Coronary artery (tissue), 2 donors: ENCODE results near the gene EIF4A3.

Experiments
- DNase-seq: peaks from one replicate; pipeline ENCODE4 v3.0.0-alpha.2; 2017; ENCODE audit warnings: low spot score
- H3K27ac ChIP-seq, 2 donors: fragments of 200-600 bp; sonication (generic); one replicate each; pipeline ENCODE4 v1.5.1; 2016 to 2019
- H3K4me3 ChIP-seq: fragments of 200-600 bp; sonication (generic); 2 replicates; pipeline ENCODE4 v1.5.1; 2016; ENCODE audit warnings: mild to moderate bottlenecking, moderate library complexity
- TF ChIP-seq, protein P1 (sequence below): fragments of 200-600 bp; sonication (generic); IDR thresholded peaks from one replicate; pipeline ENCODE4 v1.5.1; 2019; ENCODE audit warnings: antibody characterized with exemption

EIF4A3 gene

DNA sequence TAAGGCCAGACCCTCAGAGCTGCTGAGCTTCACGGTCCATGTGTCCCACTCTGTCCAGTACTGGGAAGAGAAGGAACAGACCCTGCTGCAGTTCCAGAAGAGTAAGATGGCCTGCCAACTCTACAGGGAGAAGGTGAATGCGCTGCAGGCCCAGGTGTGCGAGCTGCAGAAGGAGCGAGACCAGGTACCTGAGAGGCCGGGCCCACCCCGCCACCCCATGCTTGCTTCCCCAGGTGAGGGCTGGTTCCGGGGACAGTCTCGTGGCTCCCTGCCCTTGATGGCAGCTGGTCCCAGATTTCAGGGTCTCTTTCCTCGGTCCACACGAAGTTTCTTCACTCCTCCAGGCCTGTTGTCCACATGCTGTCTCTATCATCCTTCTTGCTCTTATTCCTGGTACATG, 43.8 kb upstream of the EIF4A3 start:
- DNase-seq, result no peak
- H3K4me3 ChIP-seq, result no peak overlapping the region
- TF ChIP-seq, protein P1, sequence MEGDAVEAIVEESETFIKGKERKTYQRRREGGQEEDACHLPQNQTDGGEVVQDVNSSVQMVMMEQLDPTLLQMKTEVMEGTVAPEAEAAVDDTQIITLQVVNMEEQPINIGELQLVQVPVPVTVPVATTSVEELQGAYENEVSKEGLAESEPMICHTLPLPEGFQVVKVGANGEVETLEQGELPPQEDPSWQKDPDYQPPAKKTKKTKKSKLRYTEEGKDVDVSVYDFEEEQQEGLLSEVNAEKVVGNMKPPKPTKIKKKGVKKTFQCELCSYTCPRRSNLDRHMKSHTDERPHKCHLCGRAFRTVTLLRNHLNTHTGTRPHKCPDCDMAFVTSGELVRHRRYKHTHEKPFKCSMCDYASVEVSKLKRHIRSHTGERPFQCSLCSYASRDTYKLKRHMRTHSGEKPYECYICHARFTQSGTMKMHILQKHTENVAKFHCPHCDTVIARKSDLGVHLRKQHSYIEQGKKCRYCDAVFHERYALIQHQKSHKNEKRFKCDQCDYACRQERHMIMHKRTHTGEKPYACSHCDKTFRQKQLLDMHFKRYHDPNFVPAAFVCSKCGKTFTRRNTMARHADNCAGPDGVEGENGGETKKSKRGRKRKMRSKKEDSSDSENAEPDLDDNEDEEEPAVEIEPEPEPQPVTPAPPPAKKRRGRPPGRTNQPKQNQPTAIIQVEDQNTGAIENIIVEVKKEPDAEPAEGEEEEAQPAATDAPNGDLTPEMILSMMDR, result no peak
- no peak overlapping the region for H3K27ac ChIP-seq

DNA sequence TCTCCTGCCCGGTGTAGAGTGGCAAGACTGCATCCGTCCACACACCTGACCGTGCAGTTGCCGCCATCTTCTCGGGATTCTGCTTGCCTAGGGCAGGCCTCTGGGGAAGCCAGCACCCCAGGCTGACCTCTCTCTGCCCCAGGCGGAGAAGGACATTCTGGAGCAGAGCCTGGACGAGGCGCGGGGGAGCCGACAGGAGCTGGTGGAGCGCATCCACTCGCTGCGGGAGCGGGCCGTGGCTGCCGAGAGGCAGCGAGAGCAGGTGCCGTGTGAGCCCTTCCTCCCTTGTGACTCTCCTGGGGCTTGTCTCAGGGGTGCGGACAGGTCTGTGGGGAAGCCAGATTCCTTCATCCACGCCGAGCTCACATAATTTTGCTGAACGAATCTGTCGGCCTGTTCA, 42.7 kb upstream of the EIF4A3 start:
- no peak overlapping the region for H3K27ac ChIP-seq
- no peak overlapping the region for H3K4me3 ChIP-seq
- no peak for DNase-seq
- TF ChIP-seq, protein P1, result no peak

DNA sequence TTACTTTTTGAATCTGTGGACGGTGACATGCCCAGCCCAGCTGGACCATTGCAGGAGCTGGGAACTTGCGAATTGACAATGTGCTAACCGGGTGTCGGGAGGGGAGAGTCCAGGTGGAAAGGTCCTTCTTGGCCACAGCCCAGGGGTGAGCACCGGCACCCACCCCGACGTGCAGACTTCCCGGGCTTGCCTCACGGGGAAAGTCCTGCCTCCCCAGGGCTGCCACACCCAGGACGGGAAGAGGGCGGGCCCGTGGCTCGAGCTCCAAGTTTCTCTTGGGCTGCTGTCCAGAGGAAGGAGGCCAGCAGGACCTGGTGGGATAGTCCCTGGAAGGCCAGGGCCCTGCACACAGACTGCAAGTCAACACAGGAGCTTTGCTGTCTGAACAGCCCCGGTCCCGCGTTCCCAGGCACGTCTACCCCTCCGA, 40.6 kb upstream of the EIF4A3 start:
- TF ChIP-seq, protein P1, result no peak
- Histone ChIP-seq H3K4me3 (peak overlapping the region; percentile 54), H3K27ac (no peak overlapping the region)
- no peak for DNase-seq

DNA sequence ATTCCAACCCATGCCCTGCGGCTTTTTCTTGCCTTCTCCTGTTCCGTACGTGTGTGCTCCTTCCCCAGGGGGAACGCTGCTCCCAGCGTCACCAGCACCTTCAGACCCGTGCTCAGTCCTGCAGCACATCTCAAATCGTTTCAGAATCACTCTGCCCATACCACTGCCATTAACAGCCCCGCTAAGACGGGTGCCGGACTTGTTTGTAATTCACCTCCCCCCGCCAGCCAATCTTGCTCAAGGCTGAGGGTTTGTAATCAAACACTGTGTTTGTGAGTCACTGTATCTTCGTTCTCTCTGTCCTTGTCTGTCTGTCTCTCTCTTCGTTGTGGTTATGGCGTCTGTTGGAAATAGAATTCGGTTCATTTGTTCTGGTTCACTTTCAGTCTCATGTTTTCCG, 40.2 kb upstream of the EIF4A3 start:
- H3K4me3 ChIP-seq, result peak overlapping the region; percentile 54
- DNase-seq, result no peak
- TF ChIP-seq, protein P1, result no peak
- H3K27ac ChIP-seq, result no peak overlapping the region

DNA sequence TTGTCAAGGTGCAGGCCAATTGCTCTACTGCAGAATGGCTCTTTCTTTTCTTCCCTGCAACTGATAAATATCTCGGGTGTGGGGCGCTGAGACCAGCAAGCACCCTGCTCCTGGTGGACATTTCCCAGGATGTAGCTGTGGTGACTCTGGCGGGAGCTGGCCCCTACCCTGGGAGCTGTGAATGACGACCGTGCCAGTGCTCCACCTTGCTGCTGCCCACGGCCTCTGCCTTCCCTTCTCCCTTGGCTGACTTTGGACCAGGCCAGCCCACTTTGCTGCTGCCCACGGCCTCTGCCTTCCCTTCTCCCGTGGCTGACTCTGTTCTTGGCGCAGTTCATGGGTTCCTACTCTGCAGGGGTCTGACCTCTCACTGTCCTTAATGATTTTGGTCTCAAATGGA, 39.0 kb upstream of the EIF4A3 start:
- H3K4me3 ChIP-seq, result no peak overlapping the region
- H3K27ac ChIP-seq, result no peak overlapping the region
- no peak for DNase-seq
- TF ChIP-seq, protein P1, result no peak

DNA sequence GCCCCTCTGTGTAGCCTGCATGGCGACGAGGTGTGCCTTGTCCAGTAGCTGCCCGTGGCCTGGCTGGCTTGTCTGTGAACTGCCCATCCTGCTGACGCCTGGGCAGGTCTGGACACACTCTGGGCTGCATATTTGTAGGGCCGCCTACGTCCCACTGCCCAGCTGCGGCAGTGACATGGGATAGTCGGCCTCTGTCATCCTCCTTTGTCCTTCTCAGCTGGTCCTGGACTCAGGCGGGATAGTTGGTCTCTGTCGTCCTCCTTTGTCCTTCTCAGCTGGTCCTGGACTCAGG, 37.4 kb upstream of the EIF4A3 start:
- Histone ChIP-seq H3K27ac (no peak overlapping the region), H3K4me3 (no peak overlapping the region)
- no peak for DNase-seq
- TF ChIP-seq, protein P1, result no peak

DNA sequence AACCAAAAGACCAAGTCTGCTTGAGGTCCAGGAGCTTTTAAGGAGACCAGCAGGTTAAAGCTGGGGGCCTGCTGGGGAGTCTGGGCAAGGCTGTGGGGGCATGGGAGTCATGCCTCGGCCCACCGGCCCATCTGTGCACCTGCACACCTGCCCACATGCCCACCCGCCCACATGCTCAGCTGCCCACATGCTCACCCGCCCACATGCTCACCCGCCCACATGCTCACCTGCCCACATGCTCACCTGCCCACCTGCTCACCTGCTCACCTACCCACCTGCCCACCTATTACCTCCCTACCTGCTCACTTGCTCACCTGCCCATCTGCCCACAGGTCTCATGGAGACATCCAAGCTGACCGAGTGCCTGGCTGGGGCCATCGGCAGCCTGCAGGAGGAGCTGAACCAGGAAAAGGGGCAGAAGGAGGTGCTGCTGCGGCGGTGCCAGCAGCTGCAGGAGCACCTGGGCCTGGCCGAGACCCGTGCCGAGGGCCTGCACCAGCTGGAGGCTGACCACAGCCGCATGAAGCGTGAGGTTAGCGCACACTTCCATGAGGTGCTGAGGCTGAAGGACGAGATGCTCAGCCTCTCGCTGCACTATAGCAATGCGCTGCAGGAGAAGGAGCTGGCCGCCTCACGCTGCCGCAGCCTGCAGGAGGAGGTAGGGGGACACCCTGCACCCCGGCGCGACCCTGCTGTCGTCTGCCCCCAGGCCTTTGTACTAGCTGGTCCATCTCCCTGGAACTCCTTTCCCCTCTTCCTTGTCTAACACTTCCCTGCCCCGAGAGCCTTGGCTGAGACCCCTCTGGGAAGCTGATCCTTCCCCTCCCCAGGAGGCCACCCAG, 36.9 kb upstream of the EIF4A3 start:
- Histone ChIP-seq H3K27ac (no peak overlapping the region), H3K4me3 (no peak overlapping the region)
- TF ChIP-seq, protein P1, result no peak
- DNase-seq, result no peak
